Astrocyte (in vitro differentiated cells and primary cell): ENCODE measurements around the gene LRP1B. TPM values are rescaled to one million over a fixed set of nuclear protein-coding genes. Genes with fewer than 3 reads are reported as not detected.

Source experiments
- DNase-seq: peaks from one replicate; pipeline ENCODE4 v3.0.0-alpha.2; 2010; ENCODE audit warnings: low read depth
- FAIRE-seq: peaks from 2 replicates; lab custom pipeline; 2011; peaks lifted over from hg19 to GRCh38; lab: Jason Lieb, UNC
- H2AFZ ChIP-seq: 2 replicates; pipeline ENCODE4 v1.6.0; 2012; ENCODE audit warnings: low read depth, low read length, inconsistent platforms
- H3K27ac ChIP-seq: 2 replicates; pipeline ENCODE4 v1.5.1; 2011; ENCODE audit warnings: low read depth, low read length, inconsistent platforms
- H3K27me3 ChIP-seq: 2 replicates; pipeline ENCODE4 v1.6.0; 2011; ENCODE audit warnings: low read length, inconsistent platforms; ENCODE audit not compliant: insufficient read depth
- H3K36me3 ChIP-seq: 2 replicates; pipeline ENCODE4 v1.5.1; 2011; ENCODE audit warnings: low read length, inconsistent platforms; ENCODE audit not compliant: insufficient read depth
- H3K4me1 ChIP-seq: 2 replicates; pipeline ENCODE4 v1.5.1; 2011; ENCODE audit warnings: low read length, inconsistent platforms; ENCODE audit not compliant: insufficient read depth
- H3K4me2 ChIP-seq: 2 replicates; pipeline ENCODE4 v1.6.0; 2012; ENCODE audit warnings: low read length, inconsistent platforms
- H3K4me3 ChIP-seq: 2 replicates; pipeline ENCODE4 v1.5.1; 2011; ENCODE audit warnings: low read depth, mild to moderate bottlenecking, low read length, inconsistent platforms; ENCODE audit not compliant: insufficient read depth
- H3K79me2 ChIP-seq: 2 replicates; pipeline ENCODE4 v1.6.0; 2012; ENCODE audit warnings: mild to moderate bottlenecking, low read length, inconsistent platforms; ENCODE audit not compliant: insufficient read depth
- H3K9ac ChIP-seq: 2 replicates; pipeline ENCODE4 v1.6.0; 2012; ENCODE audit warnings: mild to moderate bottlenecking, low read length, inconsistent platforms
- H3K9me3 ChIP-seq: 2 replicates; pipeline ENCODE4 v1.5.1; 2012; ENCODE audit warnings: low read depth, mild to moderate bottlenecking, low read length, inconsistent platforms; ENCODE audit not compliant: insufficient read depth
- H4K20me1 ChIP-seq: 2 replicates; pipeline ENCODE4 v1.6.0; 2012; ENCODE audit warnings: low read length, inconsistent platforms; ENCODE audit not compliant: insufficient read depth
- H3K27ac Mint-ChIP-seq: one replicate; pipeline ENCODE4 v1.8.0; 2021; ENCODE audit warnings: mild to moderate bottlenecking, mixed read lengths; ENCODE audit not compliant: unreplicated experiment
- H3K27me3 Mint-ChIP-seq: one replicate; pipeline ENCODE4 v1.8.0; 2021; ENCODE audit warnings: low read depth, mixed read lengths; ENCODE audit not compliant: unreplicated experiment
- H3K36me3 Mint-ChIP-seq: one replicate; pipeline ENCODE4 v1.8.0; 2021; ENCODE audit warnings: low read depth, mixed read lengths; ENCODE audit not compliant: unreplicated experiment
- H3K4me1 Mint-ChIP-seq: one replicate; pipeline ENCODE4 v1.8.0; 2021; ENCODE audit warnings: low read depth, mixed read lengths; ENCODE audit not compliant: unreplicated experiment
- H3K4me3 Mint-ChIP-seq: one replicate; pipeline ENCODE4 v1.8.0; 2021; ENCODE audit warnings: mild to moderate bottlenecking, moderate library complexity, mixed read lengths; ENCODE audit not compliant: unreplicated experiment
- H3K9me3 Mint-ChIP-seq: one replicate; pipeline ENCODE4 v1.8.0; 2021; ENCODE audit warnings: mild to moderate bottlenecking, mixed read lengths; ENCODE audit not compliant: unreplicated experiment
- CTCF ChIP-seq: IDR thresholded peaks from 2 replicates; pipeline ENCODE4 v1.5.1; 2011; ENCODE audit warnings: low read depth, mild to moderate bottlenecking, inconsistent platforms, low read length, moderate library complexity; ENCODE audit not compliant: insufficient read depth
- EZH2 ChIP-seq: IDR thresholded peaks from 2 replicates; pipeline ENCODE4 v1.6.1; 2012; ENCODE audit warnings: mild to moderate bottlenecking, low read length, inconsistent platforms; ENCODE audit not compliant: insufficient read depth
- total RNA-seq: library from RNA; stranded (reverse); gene quantifications from 2 replicates; pipeline ENCODE4 v1.2.1, GENCODE V29; 2021

LRP1B gene
- total RNA-seq, 1 donor from 2014 or later, result 1.5 TPM

GRCh38 chr2:142031656-142032055, 99.2 kb downstream of the LRP1B start:
- no peak overlapping the region for H3K4me2 ChIP-seq
- TF ChIP-seq EZH2 (no peak), CTCF (no peak)
- peaks cover 9% of the 10 kb centered on the region for H3K4me1 ChIP-seq
- no peak overlapping the region for H3K9ac ChIP-seq
- H3K79me2 ChIP-seq, result no peaks in the 10 kb centered on the region
- no peaks in the 10 kb centered on the region for H3K36me3 ChIP-seq
- no peaks in the 10 kb centered on the region for H3K27me3 ChIP-seq
- H3K4me3 ChIP-seq, result no peak overlapping the region
- no peak overlapping the region for H2AFZ ChIP-seq
- DNase-seq, result no peak
- H3K36me3 Mint-ChIP-seq, result no peaks in the 10 kb centered on the region
- H3K27ac ChIP-seq, result no peak overlapping the region
- FAIRE-seq, result no peak
- H4K20me1 ChIP-seq, result no peaks in the 10 kb centered on the region
- H3K9me3 Mint-ChIP-seq, result peaks cover 2% of the 10 kb centered on the region
- no peak overlapping the region for H3K4me3 Mint-ChIP-seq
- H3K9me3 ChIP-seq, result no peaks in the 10 kb centered on the region
- peaks cover 34% of the 10 kb centered on the region for H3K4me1 Mint-ChIP-seq
- H3K27ac Mint-ChIP-seq, result no peak overlapping the region
- H3K27me3 Mint-ChIP-seq, result no peaks in the 10 kb centered on the region

- H3K4me2 ChIP-seq, result no peak overlapping the region
- H3K4me1 Mint-ChIP-seq, result peaks cover 27% of the 10 kb centered on the region
- no peak overlapping the region for H3K9ac ChIP-seq
- FAIRE-seq, result no peak
- no peaks in the 10 kb centered on the region for H3K36me3 ChIP-seq
- H3K27me3 Mint-ChIP-seq, result no peaks in the 10 kb centered on the region
- no peaks in the 10 kb centered on the region for H3K9me3 ChIP-seq
- TF ChIP-seq CTCF (no peak), EZH2 (no peak)
- no peak overlapping the region for H2AFZ ChIP-seq
- H3K4me3 ChIP-seq, result no peak overlapping the region
- no peak overlapping the region for H3K27ac ChIP-seq
- H3K79me2 ChIP-seq, result no peaks in the 10 kb centered on the region
- H3K27ac Mint-ChIP-seq, result no peak overlapping the region
- H3K4me3 Mint-ChIP-seq, result no peak overlapping the region
- no peaks in the 10 kb centered on the region for H3K9me3 Mint-ChIP-seq
- no peaks in the 10 kb centered on the region for H3K36me3 Mint-ChIP-seq
- H3K27me3 ChIP-seq, result no peaks in the 10 kb centered on the region
- H3K4me1 ChIP-seq, result peaks cover 8% of the 10 kb centered on the region
- DNase-seq, result no peak
- no peaks in the 10 kb centered on the region for H4K20me1 ChIP-seq
Measured at GRCh38 chr2:142030735-142031134, 100.1 kb downstream of the LRP1B start.

- Mint-ChIP-seq H3K36me3 (no peaks in the 10 kb centered on the region), H3K27me3 (no peaks in the 10 kb centered on the region), H3K4me1 (peaks cover 24% of the 10 kb centered on the region), H3K27ac (no peak overlapping the region), H3K9me3 (no peaks in the 10 kb centered on the region), H3K4me3 (no peak overlapping the region)
- no peak for DNase-seq
- Histone ChIP-seq H3K4me2 (no peak overlapping the region), H2AFZ (no peak overlapping the region), H3K9me3 (no peaks in the 10 kb centered on the region), H3K27ac (no peak overlapping the region), H3K79me2 (no peaks in the 10 kb centered on the region), H3K4me3 (no peak overlapping the region), H3K27me3 (no peaks in the 10 kb centered on the region), H3K36me3 (no peaks in the 10 kb centered on the region), H3K9ac (no peak overlapping the region), H3K4me1 (peaks cover 8% of the 10 kb centered on the region), H4K20me1 (no peaks in the 10 kb centered on the region)
- FAIRE-seq, result no peak
- no peak for TF ChIP-seq CTCF
- TF ChIP-seq EZH2, result no peak
Measured at GRCh38 chr2:142029974-142030373, 100.8 kb downstream of the LRP1B start.
